ENCODE measurements around the gene LNX2. TPM values are rescaled to one million over a fixed set of nuclear protein-coding genes. Genes with fewer than 3 reads are reported as not detected.

LNX2 gene
- total RNA-seq, 1 donor from 2014 or later, result 4.7 TPM

DNA sequence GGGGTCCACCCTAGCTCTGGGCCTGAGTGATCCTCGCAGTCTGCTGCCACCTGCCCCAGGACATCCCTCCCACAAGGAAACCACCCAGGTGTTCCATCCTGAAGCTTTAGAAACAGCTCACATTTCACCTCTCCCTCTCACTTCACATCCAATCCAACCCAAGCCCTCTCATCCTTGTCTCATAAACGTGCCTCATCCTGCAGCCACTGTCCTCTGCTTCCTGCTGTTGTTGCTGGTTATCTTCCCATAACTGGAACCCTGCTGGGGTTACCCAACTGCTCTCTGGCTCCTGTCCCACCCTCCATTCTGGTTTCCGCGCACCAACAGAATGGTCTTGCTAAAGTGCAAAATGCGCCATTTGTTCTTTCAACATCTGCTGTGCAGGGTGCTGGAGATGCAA is 110.2 kb downstream of the LNX2 start:
- no peak overlapping the region for H3K4me3 ChIP-seq (ENCODE audit: low read depth, low read length)
- DNase-seq (ENCODE audit: low read depth), result no peak
- TF ChIP-seq, protein P1, sequence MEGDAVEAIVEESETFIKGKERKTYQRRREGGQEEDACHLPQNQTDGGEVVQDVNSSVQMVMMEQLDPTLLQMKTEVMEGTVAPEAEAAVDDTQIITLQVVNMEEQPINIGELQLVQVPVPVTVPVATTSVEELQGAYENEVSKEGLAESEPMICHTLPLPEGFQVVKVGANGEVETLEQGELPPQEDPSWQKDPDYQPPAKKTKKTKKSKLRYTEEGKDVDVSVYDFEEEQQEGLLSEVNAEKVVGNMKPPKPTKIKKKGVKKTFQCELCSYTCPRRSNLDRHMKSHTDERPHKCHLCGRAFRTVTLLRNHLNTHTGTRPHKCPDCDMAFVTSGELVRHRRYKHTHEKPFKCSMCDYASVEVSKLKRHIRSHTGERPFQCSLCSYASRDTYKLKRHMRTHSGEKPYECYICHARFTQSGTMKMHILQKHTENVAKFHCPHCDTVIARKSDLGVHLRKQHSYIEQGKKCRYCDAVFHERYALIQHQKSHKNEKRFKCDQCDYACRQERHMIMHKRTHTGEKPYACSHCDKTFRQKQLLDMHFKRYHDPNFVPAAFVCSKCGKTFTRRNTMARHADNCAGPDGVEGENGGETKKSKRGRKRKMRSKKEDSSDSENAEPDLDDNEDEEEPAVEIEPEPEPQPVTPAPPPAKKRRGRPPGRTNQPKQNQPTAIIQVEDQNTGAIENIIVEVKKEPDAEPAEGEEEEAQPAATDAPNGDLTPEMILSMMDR (conservative IDR thresholded peaks at IDR 0.05; ENCODE audit: low read depth, low read length), result no peak

DNA sequence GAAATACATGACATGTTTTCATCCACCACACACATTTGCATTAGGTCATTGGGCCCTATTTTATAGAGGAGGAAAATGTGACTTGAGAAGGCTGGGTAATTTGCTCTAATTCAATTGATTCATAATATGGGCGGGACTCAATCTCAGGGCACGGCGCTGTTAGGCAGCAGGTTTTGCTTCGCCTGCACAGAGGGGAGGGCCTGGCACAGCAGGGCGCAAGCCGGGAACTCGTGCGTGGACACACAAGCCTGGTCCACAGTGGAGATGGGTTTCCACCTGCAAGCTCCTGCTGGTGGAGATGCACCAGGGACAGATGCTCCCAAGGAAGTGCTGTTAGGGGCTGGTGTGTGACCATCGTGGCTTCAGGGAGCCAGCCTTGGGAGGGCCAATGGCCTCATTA is 111.5 kb downstream of the LNX2 start:
- no peak overlapping the region for H3K4me3 ChIP-seq (ENCODE audit: low read depth, low read length)
- no peak for DNase-seq (ENCODE audit: low read depth)
- TF ChIP-seq, protein P1 (conservative IDR thresholded peaks at IDR 0.05; ENCODE audit: low read depth, low read length), result no peak

DNA sequence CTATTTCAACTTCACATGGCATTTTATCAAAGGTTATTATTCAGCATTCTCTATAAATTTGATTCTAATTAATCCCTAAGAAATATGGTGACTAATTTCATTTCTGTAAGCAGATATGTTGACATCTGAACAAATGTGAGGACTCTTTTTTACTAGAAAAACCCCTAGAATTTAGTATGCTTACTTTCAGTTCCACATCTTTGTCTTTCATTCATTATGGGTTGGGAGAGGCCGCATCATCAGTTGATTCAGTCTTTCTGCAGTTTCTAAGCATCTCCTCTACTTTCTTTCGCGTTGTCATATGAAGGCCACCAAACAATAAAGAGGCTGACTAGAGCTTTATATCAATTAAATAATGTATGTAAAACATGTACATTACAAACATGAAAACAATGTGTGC is 114.5 kb downstream of the LNX2 start:
- no peak for DNase-seq (ENCODE audit: low read depth)
- TF ChIP-seq, protein P1 (conservative IDR thresholded peaks at IDR 0.05; ENCODE audit: low read depth, low read length), result no peak
- no peak overlapping the region for H3K4me3 ChIP-seq (ENCODE audit: low read depth, low read length)

DNA sequence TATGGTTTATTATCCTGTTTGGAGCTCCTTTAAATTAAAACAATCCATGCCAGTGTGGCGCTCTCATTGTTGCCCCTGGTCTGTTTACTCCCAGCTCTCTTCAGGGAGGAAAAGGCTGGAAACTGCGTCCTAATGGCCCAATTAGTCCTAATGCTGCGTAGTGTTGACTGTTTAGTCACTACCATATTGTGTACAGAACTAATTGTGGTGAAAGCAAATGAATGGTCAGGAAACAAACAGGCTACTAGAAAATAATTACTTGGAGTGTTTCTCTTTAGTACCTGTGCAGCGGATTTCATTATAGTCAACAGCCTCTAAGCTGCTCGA is 115.5 kb downstream of the LNX2 start:
- DNase-seq (ENCODE audit: low read depth), result no peak
- TF ChIP-seq, protein P1 (conservative IDR thresholded peaks at IDR 0.05; ENCODE audit: low read depth, low read length), result no peak

DNA sequence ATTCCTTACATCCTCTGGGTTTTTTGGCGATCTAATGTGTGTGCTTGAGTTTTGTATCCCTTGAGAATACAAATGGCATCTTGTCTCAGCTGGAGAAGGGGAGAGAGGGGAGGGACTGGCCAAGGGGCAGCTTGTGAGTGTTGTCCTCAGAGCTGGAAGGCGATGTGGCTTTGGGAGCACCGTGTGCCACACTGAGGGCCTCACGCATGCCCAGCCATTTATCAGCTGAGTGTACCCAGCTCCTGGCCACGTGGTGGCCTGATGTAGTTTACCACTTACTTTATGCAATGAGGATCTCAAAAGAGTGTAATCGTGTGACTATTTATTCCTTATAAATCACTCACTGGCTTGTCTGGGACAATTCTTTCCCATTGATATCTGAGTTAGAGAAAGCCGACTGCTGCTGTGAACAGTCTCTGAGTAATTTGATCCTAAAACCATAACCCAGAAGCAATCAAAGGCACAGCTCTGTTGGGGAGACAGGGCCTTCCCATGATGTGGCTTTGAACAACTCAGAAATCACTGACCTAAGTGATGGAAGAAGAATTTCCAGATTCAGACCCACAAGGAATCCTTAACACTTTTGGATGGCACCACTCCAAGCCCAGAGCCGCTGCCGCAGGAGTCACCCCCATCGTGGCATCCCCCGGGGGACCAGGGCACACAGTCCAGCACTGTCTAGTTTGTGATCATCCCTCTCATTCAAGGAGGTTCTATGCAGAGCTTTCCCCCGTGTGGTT is 116.0 kb downstream of the LNX2 start:
- DNase-seq (ENCODE audit: low read depth), result no peak
- no peak overlapping the region for H3K4me3 ChIP-seq (ENCODE audit: low read depth, low read length)
- TF ChIP-seq, protein P1 (conservative IDR thresholded peaks at IDR 0.05; ENCODE audit: low read depth, low read length), result no peak

More for the DNA sequence above, 115.5 kb downstream of the LNX2 start:
- H3K4me3 ChIP-seq (ENCODE audit: low read depth, low read length), result no peak overlapping the region

DNA sequence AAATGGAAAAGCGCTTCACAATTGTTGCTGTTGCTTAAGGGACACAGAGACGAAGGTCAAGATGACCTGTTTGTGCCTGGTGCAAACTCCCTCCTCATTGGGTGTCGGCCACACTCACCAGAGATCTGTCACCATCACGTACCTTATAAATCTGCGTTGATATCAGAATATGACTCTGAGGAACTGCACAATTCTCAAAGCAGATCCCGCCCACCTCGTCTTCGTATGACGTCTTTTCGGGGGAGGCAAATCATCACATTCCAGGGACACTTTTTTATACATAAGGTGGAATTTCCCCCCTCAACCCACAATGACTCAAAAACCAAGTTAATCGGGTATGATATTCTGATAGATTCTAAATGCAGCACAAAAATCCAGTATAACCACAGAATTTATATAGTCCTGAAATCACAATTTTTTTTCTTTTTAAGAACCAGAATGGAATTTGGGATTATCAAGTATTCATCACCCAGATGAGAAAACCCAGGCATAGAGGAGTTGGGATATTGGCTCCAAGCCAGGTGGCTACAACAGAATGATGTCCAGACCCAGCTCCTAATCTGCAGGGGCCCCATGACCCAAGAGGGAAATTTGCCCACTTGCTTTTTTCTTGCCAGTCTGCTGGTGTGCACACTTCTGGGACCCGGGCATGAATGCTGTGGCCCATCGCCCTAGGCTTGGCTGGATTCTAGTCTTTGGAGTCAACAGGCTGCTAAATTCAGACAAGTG is 119.4 kb downstream of the LNX2 start:
- no peak for DNase-seq (ENCODE audit: low read depth)
- TF ChIP-seq, protein P1 (conservative IDR thresholded peaks at IDR 0.05; ENCODE audit: low read depth, low read length), result no peak
- no peak overlapping the region for H3K4me3 ChIP-seq (ENCODE audit: low read depth, low read length)

Data from epithelial cell of proximal tubule (primary cell).